ENCODE results near the gene COL6A2.
A peak's percentile ranks its signal among the peaks of the same experiment; 100 is the strongest.

The COL6A2 gene

DNA sequence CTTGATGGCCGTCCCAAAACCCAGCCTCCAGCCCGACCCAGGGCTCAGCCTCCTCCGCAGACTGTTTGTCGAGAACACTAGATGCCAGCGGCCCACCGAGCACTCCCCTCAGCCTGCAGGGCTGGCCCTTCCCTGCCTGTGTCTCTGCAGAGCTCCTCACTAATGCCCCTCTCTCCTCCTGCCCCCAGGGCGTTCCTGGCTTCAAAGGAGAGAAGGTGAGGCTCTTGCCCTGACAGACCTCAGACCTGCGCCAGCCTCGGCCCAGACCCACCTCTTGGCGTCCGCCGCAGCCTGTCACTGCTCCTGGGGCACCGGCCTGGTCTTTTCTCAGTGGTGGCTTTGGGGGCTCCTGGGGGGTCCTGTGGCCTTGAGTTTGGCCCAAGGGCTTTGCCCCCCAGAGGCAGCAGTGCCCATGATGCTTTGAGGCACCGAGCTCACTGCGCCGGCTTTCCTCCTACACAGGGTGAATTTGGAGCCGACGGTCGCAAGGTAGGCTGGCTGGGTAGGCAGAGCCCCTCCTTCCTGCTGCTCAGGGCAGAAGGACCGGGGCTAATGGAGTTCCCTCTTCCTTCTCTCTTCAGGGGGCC lies 18.4 kb downstream of the COL6A2 start:
- peak; percentile 6 for DNase-seq

GRCh38 chr21:46116776-46117585 lies 19.1 kb downstream of the COL6A2 start:
- peak; percentile 23 for DNase-seq

DNA sequence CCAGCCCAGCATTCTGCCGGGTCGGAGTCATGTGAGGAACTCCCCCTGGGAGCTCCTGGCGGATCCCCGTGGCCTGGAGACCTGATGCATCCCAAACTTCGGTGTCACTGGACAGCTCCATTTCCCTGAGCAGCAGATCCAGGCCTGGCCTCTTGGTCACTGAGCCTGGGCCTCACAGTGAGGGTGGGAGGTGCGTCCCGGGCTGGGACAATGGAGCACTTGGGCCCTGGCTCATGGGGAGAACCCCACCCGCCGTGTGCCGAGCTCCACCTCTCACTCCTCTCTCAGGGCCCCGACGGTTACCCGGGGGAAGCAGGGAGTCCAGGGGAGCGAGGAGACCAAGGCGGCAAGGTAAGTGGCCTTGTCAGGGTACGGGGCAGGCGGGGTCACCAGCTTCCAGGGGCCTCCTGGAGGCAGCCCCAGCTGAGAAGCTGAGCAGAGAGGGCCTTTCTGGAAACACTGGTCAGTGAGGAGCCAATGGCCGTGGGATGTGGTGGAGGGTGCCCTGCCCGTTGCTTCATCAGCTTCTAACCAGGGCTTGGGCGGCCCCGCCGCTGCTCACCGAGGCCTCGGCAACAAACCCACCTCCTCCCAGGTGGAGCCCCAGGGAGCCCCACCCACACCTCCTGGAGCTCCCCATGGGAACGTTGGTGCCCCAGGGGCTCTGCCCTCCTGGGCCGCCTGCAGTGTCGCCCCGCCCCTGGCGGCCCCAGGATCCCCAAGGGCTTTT lies 19.8 kb downstream of the COL6A2 start:
- DNase-seq: peak; percentile 21

DNA sequence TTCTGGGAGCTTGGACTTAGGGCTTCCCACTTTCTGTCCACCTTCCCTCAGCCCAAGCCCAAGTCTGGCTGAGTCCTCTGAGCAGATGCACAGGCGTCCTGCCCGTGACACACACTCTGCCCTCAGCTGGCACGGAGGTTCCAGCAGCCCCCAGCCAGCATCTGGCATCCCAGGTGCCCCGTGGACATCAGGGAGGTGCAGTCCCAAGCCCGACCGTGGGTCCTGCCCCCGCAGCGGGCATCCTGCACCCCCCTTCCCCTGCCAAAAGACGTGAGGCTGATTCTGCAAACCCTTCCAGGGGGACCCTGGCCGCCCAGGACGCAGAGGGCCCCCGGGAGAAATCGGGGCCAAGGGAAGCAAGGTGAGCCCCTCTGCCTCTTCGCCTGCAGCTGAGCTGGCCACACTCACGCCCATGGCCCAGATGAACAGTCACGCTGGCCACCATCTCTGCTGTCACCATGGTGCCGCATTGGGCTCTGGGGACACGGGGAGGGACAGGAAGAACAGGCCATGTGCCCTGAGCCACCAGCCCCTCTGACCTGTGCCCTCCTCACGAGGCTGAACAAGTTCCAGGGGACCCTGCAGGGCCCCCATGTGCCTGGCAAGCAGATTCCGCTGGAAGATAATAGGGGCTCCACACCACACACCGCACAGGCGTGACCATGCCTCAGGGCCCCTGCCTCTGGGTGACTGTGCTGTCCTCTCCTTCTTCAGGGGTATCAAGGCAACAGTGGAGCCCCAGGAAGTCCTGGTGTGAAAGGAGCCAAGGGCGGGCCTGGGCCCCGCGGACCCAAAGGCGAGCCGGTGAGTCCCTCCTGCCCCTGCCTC lies 20.6 kb downstream of the COL6A2 start:
- DNase-seq: peak; percentile 24

DNA sequence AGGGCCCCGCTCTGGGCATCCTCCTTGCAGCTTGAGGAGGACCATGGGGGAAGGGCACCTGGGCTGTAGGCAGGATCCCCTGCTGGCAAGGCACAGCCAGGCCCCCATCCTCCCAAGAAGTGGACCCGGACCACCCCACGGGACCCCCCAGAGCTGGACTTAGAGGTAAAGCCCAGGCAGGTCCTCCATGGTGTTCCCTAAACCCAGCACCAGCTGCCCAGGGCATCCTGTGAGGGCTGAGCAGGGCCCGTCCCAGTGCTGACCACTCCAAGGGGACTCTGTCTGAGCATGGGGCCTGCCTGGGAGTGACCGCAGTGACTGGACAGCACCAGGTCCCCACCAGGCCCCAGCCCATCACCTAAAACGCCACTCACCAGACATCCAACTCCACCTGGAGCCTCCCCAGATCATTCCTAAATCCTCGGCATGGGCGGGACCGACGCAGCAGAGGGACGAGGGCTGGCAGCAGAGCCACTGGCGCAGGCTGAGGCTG lies 21.3 kb downstream of the COL6A2 start:
- DNase-seq: no peak

DNA sequence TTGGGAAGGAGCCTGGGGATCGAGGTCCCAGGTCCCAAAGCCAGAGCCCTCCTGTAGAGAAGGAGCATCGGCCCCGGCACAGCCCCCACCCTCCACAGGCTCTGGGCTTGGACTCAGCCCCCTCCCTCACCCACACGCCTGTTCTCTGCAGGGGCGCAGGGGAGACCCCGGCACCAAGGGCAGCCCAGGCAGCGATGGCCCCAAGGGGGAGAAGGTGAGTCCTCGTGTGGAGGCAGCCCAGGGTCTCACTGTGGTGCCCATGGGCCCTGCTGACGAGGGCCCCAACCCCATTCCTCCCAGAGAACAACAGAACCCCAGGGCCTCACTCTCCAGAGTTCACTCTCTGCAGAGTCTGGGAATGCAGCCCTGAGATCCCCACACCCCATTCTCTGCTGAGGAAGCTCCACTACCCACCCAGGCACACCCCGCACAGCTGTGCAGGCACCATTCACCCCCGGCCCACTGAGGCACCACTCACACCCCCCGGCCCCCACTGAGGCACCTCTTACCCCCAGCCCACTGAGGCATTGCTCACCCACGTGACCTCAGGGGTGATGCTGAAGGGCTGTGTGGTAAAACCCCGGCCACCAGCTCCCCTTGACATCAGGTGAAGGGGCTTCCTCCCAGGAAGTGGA lies 21.8 kb downstream of the COL6A2 start:
- peak; percentile 21 for DNase-seq

DNA sequence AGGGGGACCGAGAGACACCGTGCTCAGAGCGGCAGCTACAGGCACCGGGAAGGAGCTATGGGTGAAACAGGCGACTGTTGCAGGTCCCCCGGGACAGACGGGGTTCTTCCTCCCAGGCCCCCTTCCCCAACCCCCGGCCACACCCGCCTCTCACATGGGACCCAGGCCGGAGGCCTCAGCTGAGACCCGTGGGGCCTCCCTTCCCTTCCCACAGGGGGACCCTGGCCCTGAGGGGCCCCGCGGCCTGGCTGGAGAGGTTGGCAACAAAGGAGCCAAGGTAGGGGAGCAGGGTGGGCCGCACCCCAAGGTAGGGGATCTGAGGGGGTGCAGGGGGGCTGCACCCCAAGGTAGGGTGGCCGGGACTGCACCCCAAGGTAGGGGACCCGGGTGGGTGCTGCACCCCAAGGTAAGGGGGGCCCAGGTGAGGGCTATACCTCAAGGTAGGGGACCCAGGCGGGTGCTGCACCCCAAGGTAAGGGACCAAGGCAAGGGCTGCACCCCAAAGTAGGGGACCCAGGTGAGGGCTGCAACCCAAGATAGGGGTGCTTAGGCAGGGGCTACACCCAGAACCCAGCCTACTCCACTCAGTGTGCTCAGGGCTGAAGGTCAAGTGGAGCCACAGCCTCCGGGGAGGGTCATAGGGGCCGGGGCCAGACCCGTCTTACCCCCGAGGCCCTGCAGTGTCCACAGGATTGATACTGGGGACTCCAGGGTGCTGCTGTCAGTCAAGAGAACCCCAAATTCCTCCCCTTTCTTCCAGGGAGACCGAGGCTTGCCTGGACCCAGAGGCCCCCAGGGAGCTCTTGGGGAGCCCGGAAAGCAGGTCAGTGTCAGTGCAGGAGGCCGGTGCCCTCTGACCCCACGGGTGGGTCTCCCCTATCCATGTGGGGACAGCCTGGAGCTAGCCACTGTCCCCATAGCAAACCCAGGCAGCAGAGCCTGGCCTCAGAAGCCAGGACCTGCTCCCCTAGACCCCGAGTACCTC lies 22.7 kb downstream of the COL6A2 start:
- DNase-seq: peak; percentile 15

DNA sequence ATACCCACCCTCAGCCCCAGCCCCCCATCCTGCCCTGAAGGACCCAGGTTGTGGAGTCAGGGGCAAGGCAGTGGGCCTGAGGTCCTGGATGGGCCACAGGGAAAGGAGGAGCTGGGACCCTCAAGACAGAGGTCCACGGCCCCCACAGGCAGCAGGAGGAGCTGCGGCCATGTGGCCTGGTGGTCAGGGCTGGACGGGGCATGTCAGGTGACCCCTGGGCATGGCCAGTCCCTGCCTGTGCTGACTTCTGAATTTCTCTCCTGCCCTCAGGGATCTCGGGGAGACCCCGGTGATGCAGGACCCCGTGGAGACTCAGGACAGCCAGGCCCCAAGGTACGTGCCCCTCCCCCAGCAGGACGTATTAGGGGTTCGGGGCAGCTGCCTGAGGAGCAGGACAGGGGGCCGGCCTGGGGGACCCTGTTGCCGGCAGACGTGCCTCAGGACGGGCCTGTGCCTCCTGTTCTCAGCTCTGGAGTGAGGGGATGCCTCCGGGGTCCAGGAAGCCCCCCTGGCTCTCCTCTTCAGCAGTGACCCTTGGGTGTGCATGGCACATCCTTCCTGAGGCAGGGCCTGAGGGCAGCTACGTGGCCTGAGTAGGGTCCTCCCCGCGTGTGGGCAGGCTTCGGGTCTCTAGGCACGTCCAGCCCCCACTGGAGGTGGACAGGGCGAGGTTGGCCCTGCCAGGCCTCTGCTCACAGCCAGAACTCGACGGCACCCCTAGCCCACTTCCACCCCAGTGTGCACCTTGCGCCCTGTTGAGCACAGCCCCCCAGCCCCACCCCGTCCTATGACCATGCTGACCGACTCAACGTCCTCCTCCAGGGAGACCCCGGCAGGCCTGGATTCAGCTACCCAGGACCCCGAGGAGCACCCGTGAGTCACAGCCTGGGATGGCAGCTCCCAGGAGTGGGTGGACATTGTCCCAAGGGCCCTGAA lies 23.6 kb downstream of the COL6A2 start:
- DNase-seq: peak; percentile 26

DNA sequence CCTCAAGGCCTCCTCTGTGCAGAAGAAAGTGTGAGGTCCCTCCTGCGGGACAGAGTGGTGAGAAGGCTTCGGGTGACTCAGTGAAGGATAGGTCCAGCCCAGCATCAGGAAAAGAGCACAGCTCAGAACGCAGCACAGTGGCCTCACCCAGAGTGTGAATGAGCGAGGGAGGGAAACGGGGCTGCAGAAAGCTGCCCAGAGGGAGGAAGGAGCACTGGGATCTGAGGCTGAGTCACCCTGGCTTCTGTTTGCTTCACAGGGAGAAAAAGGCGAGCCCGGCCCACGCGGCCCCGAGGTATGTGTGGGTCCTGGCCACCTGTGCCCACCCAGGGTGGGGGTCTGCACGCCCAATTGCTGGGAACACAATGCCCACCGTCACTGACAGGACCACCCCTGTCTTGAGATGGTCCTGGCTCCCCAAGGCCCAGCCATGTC lies 24.3 kb downstream of the COL6A2 start:
- DNase-seq: no peak

GRCh38 chr21:46122758-46123683 lies 25.1 kb downstream of the COL6A2 start:
- DNase-seq: peak; percentile 15

- peak; percentile 19 for DNase-seq
Measured at GRCh38 chr21:46124083-46124925, 26.4 kb downstream of the COL6A2 start.

GRCh38 chr21:46124926-46125845 lies 27.3 kb downstream of the COL6A2 start:
- DNase-seq: peak; percentile 17

DNA sequence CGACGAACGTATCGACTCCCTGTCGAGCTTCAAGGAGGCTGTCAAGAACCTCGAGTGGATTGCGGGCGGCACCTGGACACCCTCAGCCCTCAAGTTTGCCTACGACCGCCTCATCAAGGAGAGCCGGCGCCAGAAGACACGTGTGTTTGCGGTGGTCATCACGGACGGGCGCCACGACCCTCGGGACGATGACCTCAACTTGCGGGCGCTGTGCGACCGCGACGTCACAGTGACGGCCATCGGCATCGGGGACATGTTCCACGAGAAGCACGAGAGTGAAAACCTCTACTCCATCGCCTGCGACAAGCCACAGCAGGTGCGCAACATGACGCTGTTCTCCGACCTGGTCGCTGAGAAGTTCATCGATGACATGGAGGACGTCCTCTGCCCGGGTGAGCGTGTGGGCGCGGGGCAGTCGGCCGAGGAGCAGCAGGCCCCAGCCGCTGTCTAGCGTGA lies 28.0 kb downstream of the COL6A2 start:
- DNase-seq: peak; percentile 19

DNA sequence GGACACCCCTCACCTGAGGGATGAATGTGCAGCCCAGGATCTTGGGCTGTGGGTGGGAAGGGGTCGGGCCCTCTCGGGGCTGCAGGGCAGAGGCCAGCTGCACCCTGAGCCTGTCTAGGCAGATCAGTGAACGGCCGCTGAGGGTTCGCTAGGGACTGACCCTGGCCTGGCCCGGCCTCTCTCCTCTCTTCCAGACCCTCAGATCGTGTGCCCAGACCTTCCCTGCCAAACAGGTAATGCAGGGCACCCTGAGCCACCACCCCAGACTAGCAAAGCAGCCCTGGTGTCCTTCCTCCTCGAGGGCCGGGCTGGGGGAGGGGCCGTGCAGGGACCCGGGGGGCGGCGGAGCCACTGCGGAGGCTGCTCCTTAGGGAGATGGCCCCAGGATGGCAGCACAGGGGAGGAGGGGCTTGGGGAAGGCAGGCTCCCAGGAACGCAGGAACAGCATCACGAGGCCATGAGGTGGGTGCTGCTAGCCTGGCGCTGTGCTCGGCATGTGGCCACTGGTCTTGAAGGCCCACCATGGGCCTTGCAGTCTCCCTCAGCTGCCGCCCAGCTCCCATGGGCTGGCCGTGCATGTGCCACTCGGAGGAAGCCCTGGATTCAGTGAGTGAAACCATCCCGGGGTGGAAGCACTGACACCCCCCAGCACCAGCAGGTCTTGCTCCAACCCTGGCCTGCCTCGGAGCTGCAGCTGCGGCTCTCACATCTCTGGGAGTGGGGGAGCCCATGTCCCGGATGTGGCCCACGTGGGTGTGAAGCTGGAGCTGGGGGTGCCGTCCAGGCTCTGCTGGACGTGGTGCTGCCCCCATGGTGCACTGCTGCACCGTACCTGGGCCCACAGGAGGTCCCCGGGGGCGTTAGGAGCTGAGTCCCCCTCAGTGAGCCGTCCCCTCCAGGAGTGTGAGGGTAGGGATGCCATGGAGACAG lies 28.7 kb downstream of the COL6A2 start:
- peak; percentile 24 for DNase-seq
